Ovary (tissue), 3 donors: Measurements from ENCODE around the gene TUBA4B.

ENCODE experiments used
- EP300 ChIP-seq: sonication (generic); formaldehyde crosslinking; IDR thresholded peaks from one replicate; pipeline ENCODE4 v1.6.1; 2017; ENCODE audit warnings: antibody characterized with exemption
- POLR2A ChIP-seq: fragments of 450-650 bp; IDR thresholded peaks from one replicate; pipeline ENCODE4 v1.6.1; 2017; ENCODE audit warnings: antibody characterized with exemption, mild to moderate bottlenecking, moderate library complexity
- TF ChIP-seq, protein P1 (sequence below), 3 donors: fragments of 450-650 bp in 2 of 3; fragments of 200-600 bp in 1 of 3; IDR thresholded peaks; one replicate each; pipeline versions ENCODE4 v1.5.1 to v1.8.0; 2016 to 2022; ENCODE audit warnings: antibody characterized with exemption in 3 of 3, mild to moderate bottlenecking in 1 of 3
- donor health status: DM: no; HTN: no; CAD: no.

DNA sequence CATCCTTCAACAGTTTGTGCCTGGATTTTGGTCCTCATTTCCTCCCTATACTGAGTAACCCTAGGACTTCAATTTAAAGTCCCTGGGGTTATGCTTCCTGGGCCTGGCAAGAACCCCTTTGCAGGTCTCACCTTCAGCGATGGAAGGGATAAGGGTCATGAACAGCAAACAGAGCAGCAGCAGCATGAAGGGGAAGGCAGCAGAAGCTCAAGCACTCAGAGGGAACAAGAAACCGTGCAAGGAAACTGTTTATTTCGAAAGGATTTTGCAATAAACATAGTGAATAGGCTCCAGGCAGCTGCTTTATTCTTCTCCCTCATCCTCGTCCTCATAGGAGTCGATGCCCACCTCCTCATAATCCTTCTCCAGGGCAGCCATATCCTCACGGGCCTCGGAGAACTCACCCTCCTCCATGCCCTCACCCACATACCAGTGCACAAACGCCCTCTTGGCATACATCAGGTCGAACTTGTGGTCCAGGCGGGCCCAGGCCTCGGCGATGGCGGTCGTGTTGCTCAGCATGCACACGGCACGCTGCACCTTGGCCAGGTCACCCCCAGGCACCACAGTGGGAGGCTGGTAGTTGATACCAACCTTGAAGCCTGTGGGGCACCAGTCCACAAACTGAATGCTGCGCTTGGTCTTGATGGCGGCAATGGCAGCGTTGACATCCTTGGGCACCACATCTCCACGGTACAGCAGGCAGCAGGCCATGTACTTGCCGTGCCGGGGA lies 2.8 kb upstream of the TUBA4B start:
- TF ChIP-seq, protein P1, sequence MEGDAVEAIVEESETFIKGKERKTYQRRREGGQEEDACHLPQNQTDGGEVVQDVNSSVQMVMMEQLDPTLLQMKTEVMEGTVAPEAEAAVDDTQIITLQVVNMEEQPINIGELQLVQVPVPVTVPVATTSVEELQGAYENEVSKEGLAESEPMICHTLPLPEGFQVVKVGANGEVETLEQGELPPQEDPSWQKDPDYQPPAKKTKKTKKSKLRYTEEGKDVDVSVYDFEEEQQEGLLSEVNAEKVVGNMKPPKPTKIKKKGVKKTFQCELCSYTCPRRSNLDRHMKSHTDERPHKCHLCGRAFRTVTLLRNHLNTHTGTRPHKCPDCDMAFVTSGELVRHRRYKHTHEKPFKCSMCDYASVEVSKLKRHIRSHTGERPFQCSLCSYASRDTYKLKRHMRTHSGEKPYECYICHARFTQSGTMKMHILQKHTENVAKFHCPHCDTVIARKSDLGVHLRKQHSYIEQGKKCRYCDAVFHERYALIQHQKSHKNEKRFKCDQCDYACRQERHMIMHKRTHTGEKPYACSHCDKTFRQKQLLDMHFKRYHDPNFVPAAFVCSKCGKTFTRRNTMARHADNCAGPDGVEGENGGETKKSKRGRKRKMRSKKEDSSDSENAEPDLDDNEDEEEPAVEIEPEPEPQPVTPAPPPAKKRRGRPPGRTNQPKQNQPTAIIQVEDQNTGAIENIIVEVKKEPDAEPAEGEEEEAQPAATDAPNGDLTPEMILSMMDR (IDR thresholded peaks at IDR 0.05) = no peak
- no peak for TF ChIP-seq POLR2A
- no peak for TF ChIP-seq EP300
